MCF 10A (cell line): ENCODE measurements around the gene ZNF490. TPM values are rescaled to one million over a fixed set of nuclear protein-coding genes. Genes with fewer than 3 reads are reported as not detected.

ENCODE experiments used
- BruUV-seq: library from RNA; stranded (reverse); fragments of 400-500 nt; replicated peaks from 2 replicates; lab custom pipeline; 2021; lab: Mats Ljungman, UMichigan
- CTCF ChIA-PET: fragments of 300-600 bp; sonication (Branson Sonifier 250); formaldehyde crosslinking; extraction: SDS; loops from one replicate; lab custom pipeline; 2021; ENCODE audit warnings: antibody characterized with exemption, inconsistent platforms; lab: Yijun Ruan, JAX
- POLR2A ChIA-PET: fragments of 300-600, 350-650 bp; sonication (Branson Sonifier 250); formaldehyde crosslinking; extraction: SDS; loops from one replicate; lab custom pipeline; 2020; ENCODE audit warnings: antibody characterized with exemption, inconsistent platforms; lab: Yijun Ruan, JAX
- DNase-seq: peaks from one replicate; pipeline ENCODE4 v3.0.0-alpha.2; 2018; ENCODE audit not compliant: unreplicated experiment
- H3K27ac Mint-ChIP-seq: one replicate; pipeline ENCODE4 v1.8.0; 2022; ENCODE audit warnings: mild to moderate bottlenecking, low read depth, mixed read lengths; ENCODE audit not compliant: unreplicated experiment
- H3K27me3 Mint-ChIP-seq: one replicate; pipeline ENCODE4 v1.8.0; 2022; ENCODE audit warnings: mixed read lengths; ENCODE audit not compliant: insufficient read depth, unreplicated experiment
- H3K36me3 Mint-ChIP-seq: one replicate; pipeline ENCODE4 v1.8.0; 2022; ENCODE audit warnings: mild to moderate bottlenecking, moderate library complexity, mixed read lengths; ENCODE audit not compliant: insufficient read depth, unreplicated experiment
- H3K4me1 Mint-ChIP-seq: one replicate; pipeline ENCODE4 v1.8.0; 2022; ENCODE audit warnings: mixed read lengths; ENCODE audit not compliant: insufficient read depth, unreplicated experiment
- H3K4me3 Mint-ChIP-seq: one replicate; pipeline ENCODE4 v1.8.0; 2022; ENCODE audit warnings: mild to moderate bottlenecking, moderate library complexity, mixed read lengths; ENCODE audit not compliant: unreplicated experiment
- H3K9me3 Mint-ChIP-seq: one replicate; pipeline ENCODE4 v1.8.0; 2022; ENCODE audit warnings: mixed read lengths; ENCODE audit not compliant: unreplicated experiment
- intact Hi-C: fragments of 100-400 bp; cut with micrococcal nuclease; formaldehyde crosslinking; loops from 2 replicates; pipeline ENCODE4 v1.14.1; 2022
- total RNA-seq: library from RNA; stranded (reverse); gene quantifications from 2 replicates; pipeline ENCODE4 v1.2.3, GENCODE V29; 2022
- TF ChIP-seq, protein P1 (sequence below): fragments of 200-600 bp; IDR thresholded peaks from one replicate; pipeline ENCODE4 v1.8.0; 2022; ENCODE audit warnings: antibody characterized with exemption, mild to moderate bottlenecking; ENCODE audit not compliant: unreplicated experiment

Gene ZNF490
- total RNA-seq, 1 experiment from 2014 or later = 8.4 TPM

DNA sequence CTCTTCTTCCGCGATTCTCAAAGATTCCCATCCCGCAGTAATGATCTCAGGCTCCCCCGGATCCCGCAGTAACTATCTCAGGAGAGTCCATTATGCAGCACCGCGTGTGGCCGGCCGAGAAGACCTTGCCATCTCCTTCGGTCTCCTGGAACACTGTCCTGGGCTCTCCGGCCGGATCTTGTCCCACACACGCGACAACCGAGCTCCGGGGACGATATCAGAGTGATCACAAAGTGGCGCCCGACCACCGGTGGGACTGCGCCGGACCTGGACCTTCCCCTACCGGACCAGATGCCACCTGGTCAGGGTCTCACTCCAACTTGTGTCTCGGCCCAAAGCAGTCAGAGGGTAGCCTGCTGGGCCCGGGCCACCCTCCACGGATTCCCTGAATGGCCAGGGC is 31.9 kb upstream of the ZNF490 start:
- no peak for DNase-seq
- intact Hi-C loops = no loop called here
- H3K4me1 Mint-ChIP-seq = no peaks in the 10 kb centered on the region
- no peaks in the 10 kb centered on the region for H3K27me3 Mint-ChIP-seq
- TF ChIP-seq, protein P1, sequence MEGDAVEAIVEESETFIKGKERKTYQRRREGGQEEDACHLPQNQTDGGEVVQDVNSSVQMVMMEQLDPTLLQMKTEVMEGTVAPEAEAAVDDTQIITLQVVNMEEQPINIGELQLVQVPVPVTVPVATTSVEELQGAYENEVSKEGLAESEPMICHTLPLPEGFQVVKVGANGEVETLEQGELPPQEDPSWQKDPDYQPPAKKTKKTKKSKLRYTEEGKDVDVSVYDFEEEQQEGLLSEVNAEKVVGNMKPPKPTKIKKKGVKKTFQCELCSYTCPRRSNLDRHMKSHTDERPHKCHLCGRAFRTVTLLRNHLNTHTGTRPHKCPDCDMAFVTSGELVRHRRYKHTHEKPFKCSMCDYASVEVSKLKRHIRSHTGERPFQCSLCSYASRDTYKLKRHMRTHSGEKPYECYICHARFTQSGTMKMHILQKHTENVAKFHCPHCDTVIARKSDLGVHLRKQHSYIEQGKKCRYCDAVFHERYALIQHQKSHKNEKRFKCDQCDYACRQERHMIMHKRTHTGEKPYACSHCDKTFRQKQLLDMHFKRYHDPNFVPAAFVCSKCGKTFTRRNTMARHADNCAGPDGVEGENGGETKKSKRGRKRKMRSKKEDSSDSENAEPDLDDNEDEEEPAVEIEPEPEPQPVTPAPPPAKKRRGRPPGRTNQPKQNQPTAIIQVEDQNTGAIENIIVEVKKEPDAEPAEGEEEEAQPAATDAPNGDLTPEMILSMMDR = no peak
- H3K4me3 Mint-ChIP-seq = no peak overlapping the region
- no peaks in the 10 kb centered on the region for H3K9me3 Mint-ChIP-seq
- CTCF ChIA-PET = no interaction called here
- no peak overlapping the region for H3K27ac Mint-ChIP-seq
- H3K36me3 Mint-ChIP-seq = peaks cover 14% of the 10 kb centered on the region
- POLR2A ChIA-PET = no interaction called here
- no TSS peak for BruUV-seq

DNA sequence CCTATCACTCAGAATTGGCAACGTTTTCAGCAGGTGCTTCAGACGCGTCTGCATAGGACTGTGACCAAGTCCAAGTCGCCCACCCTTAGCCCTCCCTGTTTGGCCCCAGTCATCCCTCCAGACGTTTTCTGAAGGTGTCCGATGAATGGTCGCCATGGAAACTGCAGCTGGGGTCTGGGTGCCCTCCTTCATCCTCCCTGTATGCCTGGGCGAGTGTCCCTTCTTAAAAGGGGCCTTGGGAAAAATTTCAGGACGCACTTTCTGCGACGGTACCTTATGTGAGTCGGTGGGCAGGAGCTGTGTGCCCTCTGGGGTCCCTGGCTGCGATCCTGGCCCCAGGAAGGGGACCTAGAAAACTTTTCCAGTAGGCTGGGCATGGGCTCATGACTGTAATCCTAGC is 30.8 kb upstream of the ZNF490 start:
- no TSS peak for BruUV-seq
- intact Hi-C loops = no loop called here
- TF ChIP-seq, protein P1 = no peak
- no peak for DNase-seq
- Mint-ChIP-seq H3K27ac (no peak overlapping the region), H3K4me3 (no peak overlapping the region), H3K27me3 (no peaks in the 10 kb centered on the region), H3K36me3 (peaks cover 14% of the 10 kb centered on the region), H3K4me1 (no peaks in the 10 kb centered on the region), H3K9me3 (no peaks in the 10 kb centered on the region)
- POLR2A ChIA-PET = interaction anchor here (0.9 kb wide), 1 partner anchor 10 kb away, joined by 3 read pairs; no protein-coding TSS in a partner anchor
- CTCF ChIA-PET = no interaction called here

DNA sequence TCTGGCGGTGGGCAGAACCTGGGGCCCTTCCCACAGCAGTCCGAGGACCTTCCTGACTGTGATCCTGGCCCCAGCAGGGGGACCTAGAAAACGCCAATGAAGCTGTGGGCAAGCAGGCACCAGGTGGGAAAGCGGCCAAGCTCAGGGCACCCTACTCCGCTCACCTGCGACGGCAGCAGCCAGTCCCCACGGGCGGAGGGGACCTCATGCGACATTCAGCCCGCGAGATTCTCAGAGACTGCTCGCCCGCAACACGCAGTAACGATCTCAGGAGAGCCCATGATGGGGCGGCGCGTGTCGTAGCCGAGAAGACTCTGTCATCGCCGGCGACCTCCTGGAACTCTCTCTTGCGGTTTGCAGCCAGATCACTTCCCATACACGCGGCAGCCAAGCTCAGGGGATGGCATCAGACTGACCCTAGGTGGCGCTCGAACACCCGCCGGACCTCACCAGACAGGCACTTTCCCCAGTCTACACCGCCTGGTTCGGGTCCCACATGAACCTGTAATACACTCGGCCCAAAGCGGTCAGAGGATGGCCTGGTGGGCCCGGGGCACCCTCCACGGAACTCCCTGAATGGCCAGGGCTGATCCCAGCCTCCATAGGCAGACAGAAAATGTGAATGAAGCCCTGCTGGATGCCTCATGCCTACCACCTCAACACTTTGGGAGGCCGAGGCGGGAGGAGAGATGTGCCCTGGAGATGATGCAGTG is 29.4 kb upstream of the ZNF490 start:
- no peak for DNase-seq
- Mint-ChIP-seq H3K9me3 (peaks cover 5% of the 10 kb centered on the region), H3K27ac (no peak overlapping the region), H3K36me3 (peaks cover 11% of the 10 kb centered on the region), H3K27me3 (no peaks in the 10 kb centered on the region), H3K4me1 (peaks cover 3% of the 10 kb centered on the region), H3K4me3 (no peak overlapping the region)
- POLR2A ChIA-PET = interaction anchor here (1.5 kb wide), 1 partner anchor 29 kb away, joined by 3 read pairs; the partner anchor contains the start of genes ZNF490 and ZNF791
- BruUV-seq = no TSS peak
- intact Hi-C loops = no loop called here
- TF ChIP-seq, protein P1 = no peak
- CTCF ChIA-PET = interaction anchor here (0.6 to 0.7 kb wide), 3 partner anchors 11 to 1311 kb away, joined by 3 read pairs; no protein-coding TSS in a partner anchor

DNA sequence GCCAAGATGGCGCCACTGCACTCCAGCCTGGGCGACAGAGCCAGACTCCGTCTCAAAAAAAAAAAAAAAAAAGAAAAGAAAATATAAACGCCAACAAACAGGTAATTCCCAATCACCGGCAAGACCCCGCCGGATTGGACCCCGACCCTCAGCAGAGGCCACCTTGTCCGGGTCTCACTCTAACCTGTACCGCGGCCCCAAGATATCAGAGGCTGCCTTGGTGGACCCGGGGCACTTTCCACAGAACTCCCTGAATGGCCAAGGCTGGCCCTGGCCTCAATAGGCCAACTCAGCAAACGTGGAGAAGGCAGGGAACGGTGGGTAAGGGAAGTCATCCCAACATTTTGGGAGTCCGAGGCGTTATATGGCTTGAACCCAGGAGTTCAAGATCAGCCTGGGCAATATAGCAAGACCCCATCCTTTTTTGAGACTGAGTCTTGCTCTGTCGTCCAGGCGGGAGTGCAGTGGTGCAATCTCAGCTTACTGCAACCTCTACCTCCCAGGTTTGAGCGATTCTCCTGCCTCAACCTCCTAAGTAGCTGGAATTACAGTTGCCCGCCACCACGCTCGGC is 28.1 kb upstream of the ZNF490 start:
- POLR2A ChIA-PET = interaction anchor here (1.1 kb wide), 1 partner anchor 34 kb away, joined by 4 read pairs; no protein-coding TSS in a partner anchor
- Mint-ChIP-seq H3K27ac (no peak overlapping the region), H3K4me1 (peaks cover 5% of the 10 kb centered on the region), H3K27me3 (no peaks in the 10 kb centered on the region), H3K9me3 (peaks cover 8% of the 10 kb centered on the region), H3K4me3 (no peak overlapping the region), H3K36me3 (peaks cover 14% of the 10 kb centered on the region)
- DNase-seq = no peak
- BruUV-seq = no TSS peak
- CTCF ChIA-PET = interaction anchor here (0.6 kb wide), 1 partner anchor 981 kb away, joined by 3 read pairs; no protein-coding TSS in a partner anchor
- TF ChIP-seq, protein P1 = no peak
- intact Hi-C loops = no loop called here
